ENCODE results near the gene TLE2. TPM values are rescaled to one million over a fixed set of nuclear protein-coding genes. Genes with fewer than 3 reads are reported as not detected.

The TLE2 gene
- total and polyA plus RNA-seq, 2 of the 4 experiments (the other 2 are of a cell fraction), result under 0.01 to 0.41 TPM

DNA sequence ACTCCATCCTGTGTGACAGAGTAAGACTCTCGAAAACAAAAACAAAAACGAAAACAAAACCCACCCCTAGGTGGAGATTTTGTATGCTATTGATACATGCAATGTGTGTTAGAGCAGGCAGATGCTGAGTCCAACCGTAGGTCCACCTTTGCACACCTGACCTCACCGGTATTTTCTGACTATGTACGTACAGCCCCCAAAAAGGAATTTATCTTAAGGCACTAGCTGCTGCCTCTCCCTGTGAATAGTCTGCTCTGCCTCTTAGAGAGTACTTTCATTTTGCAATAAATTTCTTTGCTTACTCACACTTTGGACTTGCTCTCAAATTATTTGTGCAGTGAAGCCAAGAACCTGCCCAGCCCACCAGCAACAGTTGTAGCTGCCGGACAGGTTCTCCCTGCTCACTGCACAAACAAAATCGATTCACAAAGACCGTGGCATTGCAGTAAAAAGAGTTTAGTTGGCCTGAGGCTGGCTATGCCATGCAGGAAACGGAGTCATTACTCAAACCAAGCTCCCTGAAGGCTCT, 76.1 kb downstream of the TLE2 start:
- no peak overlapping the region for H2BK5ac ChIP-seq (ENCODE audit: low read depth, low read length, poor library complexity, severe bottlenecking)
- no peak overlapping the region for H3K18ac ChIP-seq (ENCODE audit: low read depth, low read length)
- H3K36me3 ChIP-seq (ENCODE audit: control insufficient read depth, insufficient read depth, low read length), result no peaks in the 10 kb centered on the region
- no peak overlapping the region for H4K8ac ChIP-seq (ENCODE audit: low read depth in 2 of 2, low read length in 2 of 2)
- peak overlapping the region; percentile 11; the same call in 1 of the 2 replicates for H3K9ac ChIP-seq (ENCODE audit: low read depth, low read length)
- H3K4me1 ChIP-seq (ENCODE audit: control insufficient read depth, insufficient read depth, low read length), result 0 out of 2 replicates have a peak, but pooled peaks cover 2% of the 10 kb centered on the region
- H2AK5ac ChIP-seq (ENCODE audit: low read depth, low read length), result no peak overlapping the region
- no peak overlapping the region for H4K5ac ChIP-seq (ENCODE audit: low read depth, low read length)
- POLR2A ChIA-PET (ENCODE audit: unreplicated experiment), result no interaction called here
- DNase-seq, result no peak
- no peak overlapping the region for H3K4ac ChIP-seq (ENCODE audit: low read depth, low read length)
- H2AFZ ChIP-seq (replicated peaks; ENCODE audit: low read length, poor library complexity), result peak overlapping the region; percentile 82
- H3K27me3 ChIP-seq (ENCODE audit: control insufficient read depth, insufficient read depth, low read length), result no peaks in the 10 kb centered on the region
- no peak overlapping the region for H2AK9ac ChIP-seq (replicated peaks; ENCODE audit: low read depth, low read length, poor library complexity)
- dilution Hi-C loops (cut with HindIII; ENCODE audit: low sequenced_read_pairs, unreplicated experiment) (no loop called here), in situ Hi-C loops (cut with MboI; ENCODE audit: low sequenced_read_pairs) (loop anchor here (5.0 to 25.0 kb wide), 2 partner anchors 149 to 534 kb away; partner anchors contain the start of genes SMIM24 and SMIM44), intact Hi-C loops (cut with micrococcal nuclease) (no loop called here)
- H3K4me3 ChIP-seq (ENCODE audit: insufficient read depth, low read depth, low read length), result peak overlapping the region; percentile 14; the same call in 1 of the 2 replicates
- H2BK15ac ChIP-seq (ENCODE audit: low read depth, low read length), result no peak overlapping the region
- 51% methylated on average over 3 of the region's 9 CpGs; no CpG with 5 or more reads in 1 of the 2 experiments for WGBS, 2 experiments (ENCODE audit: extremely low coverage in 2 of 2, insufficient read length in 1 of 2)
- no TSS peak for BruUV-seq (replicated peaks)
- H3K9me1 ChIP-seq (ENCODE audit: insufficient read depth, low read length), result peaks cover 7% of the 10 kb centered on the region
- H4K91ac ChIP-seq (ENCODE audit: insufficient read depth, low read depth, low read length), result no peak overlapping the region
- H3K56ac ChIP-seq (ENCODE audit: extremely low read depth, insufficient read depth, low read length), result no peak overlapping the region
- no peak for ATAC-seq (ENCODE audit: low read depth)
- no peak overlapping the region for H3K14ac ChIP-seq (replicated peaks; ENCODE audit: low read depth, low read length)
- H3K4me2 ChIP-seq (ENCODE audit: low read depth, low read length), result peak overlapping the region; percentile 79
- H2BK120ac ChIP-seq (ENCODE audit: low read depth, low read length), result no peak overlapping the region
- no peak overlapping the region for H3K23ac ChIP-seq (ENCODE audit: low read depth, low read length)
- TF ChIP-seq, protein P1, sequence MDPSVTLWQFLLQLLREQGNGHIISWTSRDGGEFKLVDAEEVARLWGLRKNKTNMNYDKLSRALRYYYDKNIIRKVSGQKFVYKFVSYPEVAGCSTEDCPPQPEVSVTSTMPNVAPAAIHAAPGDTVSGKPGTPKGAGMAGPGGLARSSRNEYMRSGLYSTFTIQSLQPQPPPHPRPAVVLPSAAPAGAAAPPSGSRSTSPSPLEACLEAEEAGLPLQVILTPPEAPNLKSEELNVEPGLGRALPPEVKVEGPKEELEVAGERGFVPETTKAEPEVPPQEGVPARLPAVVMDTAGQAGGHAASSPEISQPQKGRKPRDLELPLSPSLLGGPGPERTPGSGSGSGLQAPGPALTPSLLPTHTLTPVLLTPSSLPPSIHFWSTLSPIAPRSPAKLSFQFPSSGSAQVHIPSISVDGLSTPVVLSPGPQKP (IDR thresholded peaks at IDR 0.05; ENCODE audit: borderline replicate concordance, low read depth, low read length), result no peak
- no peak for TF ChIP-seq BHLHE40 (IDR thresholded peaks at IDR 0.05; ENCODE audit: low read depth, low read length)
- no peak for TF ChIP-seq SMC3 (IDR thresholded peaks at IDR 0.05; ENCODE audit: low read depth, low read length)
- TF ChIP-seq NFE2L2 (IDR thresholded peaks at IDR 0.05; ENCODE audit: low read depth, low read length), result no peak
- TF ChIP-seq CEBPB (IDR thresholded peaks at IDR 0.05; ENCODE audit: low read depth, low read length), result no peak
- TF ChIP-seq RCOR1 (IDR thresholded peaks at IDR 0.05; ENCODE audit: insufficient replicate concordance, low read length), result no peak
- H2BK20ac ChIP-seq (ENCODE audit: low read depth, low read length), result no peak overlapping the region
- H3K9me3 ChIP-seq (ENCODE audit: control insufficient read depth, insufficient read depth, low read length), result no peaks in the 10 kb centered on the region
- H3K27ac ChIP-seq (ENCODE audit: insufficient read depth, low read length), result no peak overlapping the region
- CTCF ChIA-PET, result no interaction called here
- no peaks in the 10 kb centered on the region for H4K20me1 ChIP-seq (ENCODE audit: insufficient read depth, low read length)
- peaks cover 10 to 17% of the 10 kb centered on the region in 2 experiments for H3K79me1 ChIP-seq (ENCODE audit: low read depth in 1 of 2, low read length in 2 of 2)
